Gastroesophageal sphincter (tissue), 4 donors: ENCODE results near the gene NAP1L1. TPM values are rescaled to one million over a fixed set of nuclear protein-coding genes. Genes with fewer than 3 reads are reported as not detected.

Source experiments
- ATAC-seq: fragments of 150-250 bp; one replicate; pipeline ENCODE4 v1.9.1; 2016; ENCODE audit warnings: mild to moderate bottlenecking, moderate library complexity
- H3K27ac ChIP-seq, 4 donors: fragments of 200-600 bp; sonication (generic) in 3 of 4; 1 replicate in 3 of 4; 2 replicates in 1 of 4; pipeline ENCODE4 v1.5.1; 2016 to 2019
- H3K27me3 ChIP-seq: fragments of 200-600 bp; sonication (generic); one replicate; pipeline ENCODE4 v1.5.1; 2019
- H3K36me3 ChIP-seq, 2 donors: fragments of 200-600 bp; sonication (generic); one replicate each; pipeline ENCODE4 v1.5.1; 2019; ENCODE audit warnings: control low read depth in 1 of 2
- H3K4me1 ChIP-seq, 3 donors: fragments of 200-600 bp; sonication (generic); 1 replicate in 2 of 3; 2 replicates in 1 of 3; pipeline ENCODE4 v1.5.1; 2016 to 2019; ENCODE audit warnings: control low read depth in 2 of 3
- H3K4me3 ChIP-seq, 2 donors: fragments of 200-600 bp; sonication (generic); one replicate each; pipeline ENCODE4 v1.5.1; 2019; ENCODE audit warnings: mild to moderate bottlenecking in 1 of 2, moderate library complexity in 1 of 2
- H3K9me3 ChIP-seq, 3 donors: fragments of 200-600 bp; sonication (generic); one replicate each; pipeline ENCODE4 v1.5.1; 2017 to 2019; ENCODE audit warnings: control low read depth in 2 of 3
- CTCF ChIP-seq, 4 experiments: fragments of 200-600 bp in 2 of 4; fragments of 450-650 bp in 2 of 4; sonication (generic) in 1 of 4; IDR thresholded peaks; one replicate each; pipeline ENCODE4 v1.5.1; 2017 to 2019; ENCODE audit warnings: antibody characterized with exemption in 4 of 4, mild to moderate bottlenecking in 2 of 4, moderate library complexity in 2 of 4
- EP300 ChIP-seq: sonication (generic); formaldehyde crosslinking; IDR thresholded peaks from one replicate; pipeline ENCODE4 v1.6.1; 2017; ENCODE audit warnings: antibody characterized with exemption, mild to moderate bottlenecking
- POLR2A ChIP-seq, 2 donors: fragments of 450-650 bp; IDR thresholded peaks; one replicate each; pipeline ENCODE4 v1.6.1; 2017; ENCODE audit warnings: antibody characterized with exemption in 2 of 2, mild to moderate bottlenecking in 2 of 2, moderate library complexity in 1 of 2
- POLR2AphosphoS5 ChIP-seq: sonication (generic); formaldehyde crosslinking; IDR thresholded peaks from one replicate; pipeline ENCODE4 v1.6.1; 2017; ENCODE audit warnings: antibody characterized with exemption
- WGBS, 2 donors: methylation state at CpG; one replicate each; pipeline ENCODE4 v1.1.5; 2018; ENCODE audit warnings: low coverage in 1 of 2; 5-methylcytosine and 5-hydroxymethylcytosine counted together
- total RNA-seq, 4 donors: library from RNA; depleted of rRNA; stranded (reverse); fragments of >200 nt; gene quantifications; one replicate each; pipeline ENCODE4 v1.1.0, GENCODE V29; 2016

The NAP1L1 gene
- total RNA-seq, 4 donors from 2014 or later, result 329 to 486 (median 395) TPM

- H3K9me3 ChIP-seq, result no peaks in the 10 kb centered on the region
- peak overlapping the region; percentile 54 to 83 for H3K4me3 ChIP-seq
- peaks cover 0 to 32% (median 2%) of the 10 kb centered on the region in 3 donors for H3K4me1 ChIP-seq
- H3K27me3 ChIP-seq, result no peaks in the 10 kb centered on the region
- whole genome bisulfite sequencing, 2 donors, result 1% methylated on average over 19 of the region's 44 CpGs; no CpG with 5 or more reads in 1 of the 2 donors
- ATAC-seq, result peak; percentile 92
- TF ChIP-seq EP300 (no peak), CTCF (IDR thresholded peaks at IDR 0.05) (peak in 1 of 4 experiments; percentile 35), POLR2AphosphoS5 (peak; percentile 27)
- no peaks in the 10 kb centered on the region for H3K36me3 ChIP-seq
- peak overlapping the region; percentile 96 to 98 (median 98) for H3K27ac ChIP-seq
These were observed 506 bp upstream of the NAP1L1 start for GRCh38 chr12:76084863-76085519.

DNA sequence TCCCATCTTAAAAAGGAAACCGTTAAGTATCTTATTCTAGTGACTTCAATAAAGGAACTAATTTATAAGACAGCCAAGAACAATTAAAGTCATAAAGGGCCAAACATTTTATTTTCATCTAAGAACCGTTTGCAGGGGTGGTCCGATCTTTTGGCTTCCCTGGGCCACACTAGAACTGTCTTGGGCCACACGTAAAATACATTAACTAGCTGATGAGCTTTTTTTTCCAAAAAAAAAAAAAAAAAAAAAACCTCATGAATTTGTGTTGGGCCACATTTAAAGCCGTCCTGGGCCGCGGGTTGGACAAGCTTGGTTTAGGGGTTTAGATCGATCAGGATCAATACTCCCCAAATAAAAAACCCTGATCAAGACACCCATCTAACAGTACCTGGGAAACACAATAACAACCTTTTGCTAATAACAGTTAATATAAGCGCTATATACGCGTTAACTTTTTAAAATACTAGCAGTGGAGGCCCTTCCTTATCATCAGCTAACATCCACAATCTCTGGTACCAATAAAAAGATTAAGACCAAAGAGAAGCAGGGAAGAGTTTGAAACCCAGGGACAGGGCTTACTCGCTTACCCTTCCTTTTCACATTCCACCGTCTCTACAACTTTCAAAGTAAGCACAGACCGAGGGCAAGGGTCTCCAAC is 1.1 kb downstream of the NAP1L1 start:
- Histone ChIP-seq H3K9me3 (peaks cover 0 to 9% (median 0%) of the 10 kb centered on the region in 3 donors), H3K27ac (peak overlapping the region; percentile 96 to 98 (median 98)), H3K4me1 (peaks cover 0 to 32% (median 2%) of the 10 kb centered on the region in 3 donors), H3K27me3 (no peaks in the 10 kb centered on the region), H3K4me3 (peak overlapping the region; percentile 54 to 83), H3K36me3 (peaks cover 0 to 4% of the 10 kb centered on the region in 2 donors)
- no peak for ATAC-seq
- WGBS, 2 donors, result 1 to 7% methylated on average over 12 to 14 of the region's 14 CpGs
- TF ChIP-seq CTCF (IDR thresholded peaks at IDR 0.05) (no peak), POLR2A (IDR thresholded peaks at IDR 0.05) (no peak), EP300 (no peak), POLR2AphosphoS5 (no peak)

GRCh38 chr12:76081909-76082308 is 2.6 kb downstream of the NAP1L1 start:
- no peak for ATAC-seq
- Histone ChIP-seq H3K36me3 (peaks cover 0 to 4% of the 10 kb centered on the region in 2 donors), H3K27me3 (no peaks in the 10 kb centered on the region), H3K9me3 (peaks cover 0 to 13% (median 0%) of the 10 kb centered on the region in 3 donors), H3K4me1 (peaks cover 0 to 32% (median 2%) of the 10 kb centered on the region in 3 donors), H3K27ac (no peak overlapping the region), H3K4me3 (no peak overlapping the region)
- no peak for TF ChIP-seq POLR2A (IDR thresholded peaks at IDR 0.05)
- no peak for TF ChIP-seq EP300
- no peak for TF ChIP-seq POLR2AphosphoS5
- no peak for TF ChIP-seq CTCF (IDR thresholded peaks at IDR 0.05)

DNA sequence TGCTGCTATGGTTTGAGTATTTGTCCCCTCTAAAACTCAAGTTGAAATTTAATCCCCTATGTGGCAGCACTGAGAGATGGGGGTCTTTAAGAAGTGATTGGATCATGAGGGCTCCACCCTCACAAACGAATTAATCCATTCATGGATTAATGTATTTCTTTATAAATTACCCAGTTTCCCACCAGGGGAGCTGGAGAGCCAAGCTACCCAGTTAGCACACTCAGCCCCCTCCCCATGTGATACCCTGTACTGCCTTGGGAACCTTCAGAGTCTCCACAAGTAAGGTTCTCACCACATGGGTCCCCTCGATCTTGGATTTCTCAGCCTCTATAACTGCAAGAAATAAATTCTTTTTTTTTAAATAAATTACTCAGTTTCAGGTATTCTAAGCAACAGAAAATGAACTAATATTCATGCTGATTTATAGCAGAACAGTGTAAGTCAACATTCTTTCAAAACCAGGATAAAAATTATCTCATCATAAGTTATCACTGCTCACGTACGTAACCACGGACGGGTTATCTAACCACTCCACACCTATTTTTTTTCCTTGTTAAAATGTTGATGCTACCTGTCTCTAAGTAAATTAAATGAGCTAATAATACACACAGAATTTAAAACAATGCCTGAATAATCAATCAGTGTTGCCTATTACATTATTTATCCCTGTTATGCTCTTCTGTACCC is 3.6 kb downstream of the NAP1L1 start:
- ATAC-seq, result no peak
- Histone ChIP-seq H3K9me3 (peaks cover 0 to 13% (median 0%) of the 10 kb centered on the region in 3 donors), H3K27ac (no peak overlapping the region), H3K4me3 (no peak overlapping the region), H3K27me3 (no peaks in the 10 kb centered on the region), H3K36me3 (peaks cover 0 to 4% of the 10 kb centered on the region in 2 donors), H3K4me1 (peaks cover 0 to 39% (median 2%) of the 10 kb centered on the region in 3 donors)
- 76 to 78% methylated on average over 5 to 6 of the region's 6 CpGs for WGBS, 2 donors
- TF ChIP-seq POLR2A (IDR thresholded peaks at IDR 0.05), result no peak
- TF ChIP-seq CTCF (IDR thresholded peaks at IDR 0.05), result no peak
- no peak for TF ChIP-seq POLR2AphosphoS5
- TF ChIP-seq EP300, result no peak
